Cardiac septum (tissue), 1 donor: ENCODE measurements around the gene TADA3. TPM values are rescaled to one million over a fixed set of nuclear protein-coding genes. Genes with fewer than 3 reads are reported as not detected.
A peak's percentile ranks its signal among the peaks of the same experiment; 100 is the strongest.

Experiments
- DNase-seq: peaks from one replicate; pipeline ENCODE4 v3.0.0-alpha.2; 2020; ENCODE audit warnings: low spot score
- intact Hi-C: fragments of 100-400 bp; cut with DNase I; formaldehyde crosslinking; loops from one replicate; pipeline ENCODE4 v1.14.0; 2022
- total RNA-seq: library from RNA; stranded (reverse); fragmentation: NEBNext Ultra II Directional; extraction: Animal tissue kit (Norgen Biotek cat#: 25700); gene quantifications from one replicate; pipeline ENCODE4 v1.2.1, GENCODE V29; 2021
- donor health status: DM: no; HTN: no; CAD: no.

Gene TADA3
- total RNA-seq, 1 donor from 2014 or later: 50.1 TPM

- intact Hi-C loops: loop anchor here (2.0 kb wide), 1 partner anchor 19 kb away; no protein-coding TSS in a partner anchor
- peak; percentile 91 for DNase-seq
Measured at GRCh38 chr3:9769426-9770275, 22.6 kb downstream of the TADA3 start, which contains the start of gene CAMK1. Gene CAMK1 (minus strand): TSS chr3:9769947. CDS start chr3:9767749, 2,198 bp downstream.

- intact Hi-C loops: no loop called here
- no peak for DNase-seq
Measured at GRCh38 chr3:9769012-9769411, 23.3 kb downstream of the TADA3 start.

GRCh38 chr3:9768141-9768775 is 24.0 kb downstream of the TADA3 start:
- intact Hi-C loops: no loop called here
- DNase-seq: no peak

GRCh38 chr3:9767418-9767817 is 24.9 kb downstream of the TADA3 start:
- DNase-seq: no peak
- intact Hi-C loops: no loop called here

- DNase-seq: no peak
- intact Hi-C loops: no loop called here
Measured at GRCh38 chr3:9765865-9766264, 26.4 kb downstream of the TADA3 start.

GRCh38 chr3:9762871-9763270 is 29.4 kb downstream of the TADA3 start:
- DNase-seq: no peak
- intact Hi-C loops: no loop called here

GRCh38 chr3:9761919-9762318 is 30.4 kb downstream of the TADA3 start:
- no peak for DNase-seq
- intact Hi-C loops: no loop called here

- no peak for DNase-seq
- intact Hi-C loops: no loop called here
Measured at GRCh38 chr3:9760779-9761505, 31.3 kb downstream of the TADA3 start.

- DNase-seq: no peak
- intact Hi-C loops: no loop called here
Measured at GRCh38 chr3:9757427-9757826, 34.8 kb downstream of the TADA3 start.

GRCh38 chr3:9754678-9755077 is 37.6 kb downstream of the TADA3 start:
- intact Hi-C loops: no loop called here
- no peak for DNase-seq

GRCh38 chr3:9750556-9751411 is 41.5 kb downstream of the TADA3 start:
- intact Hi-C loops: loop anchor here (2.0 kb wide), 2 partner anchors 20 to 42 kb away; partner anchors contain the start of genes ARPC4 and TADA3
- DNase-seq: no peak

GRCh38 chr3:9749645-9750555 is 42.4 kb downstream of the TADA3 start, which contains the start of gene OGG1:
Gene OGG1 (plus strand): TSS chr3:9749952. CDS start chr3:9750287, 335 bp downstream.
- peak; percentile 98 for DNase-seq
- intact Hi-C loops: loop anchor here (1.0 to 5.0 kb wide), 5 partner anchors 19 to 103 kb away; partner anchors contain the start of genes ARPC4, BRPF1, MTMR14 and TADA3

- intact Hi-C loops: loop anchor here (1.0 to 5.0 kb wide), 3 partner anchors 18 to 102 kb away; partner anchors contain the start of genes BRPF1 and MTMR14
- peak; percentile 76 for DNase-seq
Measured at GRCh38 chr3:9749296-9749644, 43.0 kb downstream of the TADA3 start.

- no peak for DNase-seq
- intact Hi-C loops: loop anchor here (5.0 kb wide), 2 partner anchors 81 to 101 kb away; partner anchors contain the start of gene MTMR14
Measured at GRCh38 chr3:9748031-9748430, 44.2 kb downstream of the TADA3 start.

- intact Hi-C loops: loop anchor here (5.0 kb wide), 2 partner anchors 80 to 100 kb away; partner anchors contain the start of gene MTMR14
- DNase-seq: no peak
Measured at GRCh38 chr3:9747267-9747666, 45.0 kb downstream of the TADA3 start.

GRCh38 chr3:9746330-9746729 is 45.9 kb downstream of the TADA3 start:
- intact Hi-C loops: loop anchor here (5.0 kb wide), 2 partner anchors 79 to 99 kb away; partner anchors contain the start of gene MTMR14
- DNase-seq: no peak

- no peak for DNase-seq
- intact Hi-C loops: loop anchor here (5.0 kb wide), 2 partner anchors 78 to 98 kb away; partner anchors contain the start of gene MTMR14
Measured at GRCh38 chr3:9745521-9745920, 46.8 kb downstream of the TADA3 start.

GRCh38 chr3:9744162-9744561 is 48.1 kb downstream of the TADA3 start:
- DNase-seq: no peak
- intact Hi-C loops: no loop called here
